Omental fat pad (tissue), 4 donors: ENCODE measurements around the gene GIMAP1. TPM values are rescaled to one million over a fixed set of nuclear protein-coding genes. Genes with fewer than 3 reads are reported as not detected.

Experiments
- ATAC-seq: fragments of 150-250 bp; one replicate; pipeline ENCODE4 v1.9.1; 2016; ENCODE audit warnings: mild to moderate bottlenecking, moderate library complexity; ENCODE audit not compliant: low FRiP score
- DNase-seq: peaks from one replicate; pipeline ENCODE4 v3.0.0-alpha.2; 2019; ENCODE audit warnings: low spot score
- CTCF ChIP-seq, 3 donors: fragments of 450-650 bp; IDR thresholded peaks; one replicate each; pipeline ENCODE4 v1.5.1; 2016 to 2017; ENCODE audit warnings: antibody characterized with exemption in 3 of 3, mild to moderate bottlenecking in 3 of 3, moderate library complexity in 2 of 3
- total RNA-seq, 4 donors: library from RNA; depleted of rRNA; stranded (reverse); fragments of >200 nt; gene quantifications; one replicate each; pipeline ENCODE4 v1.1.0, GENCODE V29; 2016

Gene GIMAP1
- total RNA-seq, 4 donors from 2014 or later: 2.1 to 32.2 (median 9.0) TPM

- no peak for TF ChIP-seq CTCF (IDR thresholded peaks at IDR 0.05)
- ATAC-seq: no peak
- DNase-seq: no peak
These were observed 6.1 kb downstream of the GIMAP1 start for GRCh38 chr7:150722431-150722931.

GRCh38 chr7:150723467-150723866, 7.1 kb downstream of the GIMAP1 start:
- DNase-seq (no peak), ATAC-seq (no peak)
- no peak for TF ChIP-seq CTCF (IDR thresholded peaks at IDR 0.05)

GRCh38 chr7:150727381-150727780, 11.0 kb downstream of the GIMAP1 start:
- DNase-seq (no peak), ATAC-seq (no peak)
- TF ChIP-seq CTCF (IDR thresholded peaks at IDR 0.05): no peak

- no peak for ATAC-seq
- TF ChIP-seq CTCF (IDR thresholded peaks at IDR 0.05): no peak
- DNase-seq: no peak
These were observed 11.6 kb downstream of the GIMAP1 start for GRCh38 chr7:150728011-150728410.

- no peak for DNase-seq
- TF ChIP-seq CTCF (IDR thresholded peaks at IDR 0.05): no peak
- ATAC-seq: no peak
These were observed 12.2 kb downstream of the GIMAP1 start for GRCh38 chr7:150728609-150729008.

GRCh38 chr7:150731916-150732315, 15.5 kb downstream of the GIMAP1 start:
- no peak for ATAC-seq
- TF ChIP-seq CTCF (IDR thresholded peaks at IDR 0.05): no peak
- no peak for DNase-seq

- ATAC-seq (no peak), DNase-seq (no peak)
- no peak for TF ChIP-seq CTCF (IDR thresholded peaks at IDR 0.05)
These were observed 16.5 kb downstream of the GIMAP1 start for GRCh38 chr7:150732786-150733481.
